Sigmoid colon (tissue), 4 donors: ENCODE measurements around the gene OSTN.

Experiments
- EP300 ChIP-seq, 4 donors: sonication (generic); formaldehyde crosslinking; IDR thresholded peaks; one replicate each; pipeline ENCODE4 v1.6.1; 2017; ENCODE audit warnings: antibody characterized with exemption in 4 of 4
- POLR2A ChIP-seq, 2 donors: fragments of 450-650 bp; IDR thresholded peaks; one replicate each; pipeline ENCODE4 v1.6.1; 2016; ENCODE audit warnings: antibody characterized with exemption in 2 of 2, mild to moderate bottlenecking in 2 of 2, moderate library complexity in 2 of 2

DNA sequence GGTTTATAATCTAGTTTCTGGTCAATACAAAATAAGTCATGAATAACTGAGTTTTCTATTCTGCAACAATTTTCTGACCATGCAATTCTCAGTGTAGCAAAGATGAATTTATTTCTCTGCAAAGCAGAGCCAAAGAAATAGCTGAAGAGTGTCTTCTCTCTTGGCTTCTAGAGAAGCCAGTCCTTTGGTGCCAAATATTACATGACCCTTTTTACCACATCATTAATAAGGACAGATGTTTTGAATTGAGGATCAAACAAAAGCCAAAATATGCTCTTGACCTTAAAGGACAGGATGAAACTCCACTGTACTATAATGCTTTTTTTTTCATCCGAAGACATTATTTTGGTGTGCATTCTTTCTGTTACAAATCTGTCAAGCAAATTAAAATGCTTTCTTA is 40.2 kb upstream of the OSTN start:
- TF ChIP-seq POLR2A (IDR thresholded peaks at IDR 0.05) (no peak), EP300 (IDR thresholded peaks at IDR 0.05) (no peak)
